Hepatocyte (in vitro differentiated cells): ENCODE data around the gene KLLN.

Experiments used
- EZH2phosphoT487 ChIP-seq: fragments of 200-600 bp; sonication (generic); IDR thresholded peaks from one replicate; pipeline ENCODE4 v1.6.1; 2018; ENCODE audit warnings: antibody characterized with exemption, mild to moderate bottlenecking, low read depth, moderate library complexity; ENCODE audit not compliant: unreplicated experiment, severe bottlenecking
- TF ChIP-seq, protein P1 (sequence below): fragments of 200-600 bp; sonication (generic); IDR thresholded peaks from 2 replicates; pipeline ENCODE4 v1.5.1; 2016; ENCODE audit warnings: antibody characterized with exemption, mild to moderate bottlenecking; ENCODE audit not compliant: poor library complexity

DNA sequence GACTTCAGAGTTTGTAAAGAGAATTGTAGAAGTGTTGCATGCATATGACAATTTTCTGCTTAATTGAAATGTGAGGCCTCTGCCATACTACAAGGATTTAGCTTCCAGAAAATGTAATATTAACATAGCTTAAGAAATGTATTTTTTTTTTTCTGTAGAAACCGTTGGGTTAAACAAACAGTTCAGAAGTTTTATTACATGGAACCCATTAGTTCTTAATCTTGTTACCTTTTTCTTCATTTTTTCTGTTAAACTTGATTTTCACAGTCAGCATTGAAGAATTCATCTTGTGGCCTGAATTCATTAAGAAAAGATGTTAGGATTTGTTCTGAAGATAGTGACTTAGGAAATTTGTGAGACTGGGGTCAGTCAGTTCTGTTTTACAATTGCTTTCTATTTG, 4.9 kb upstream of the KLLN start:
- TF ChIP-seq, protein P1, sequence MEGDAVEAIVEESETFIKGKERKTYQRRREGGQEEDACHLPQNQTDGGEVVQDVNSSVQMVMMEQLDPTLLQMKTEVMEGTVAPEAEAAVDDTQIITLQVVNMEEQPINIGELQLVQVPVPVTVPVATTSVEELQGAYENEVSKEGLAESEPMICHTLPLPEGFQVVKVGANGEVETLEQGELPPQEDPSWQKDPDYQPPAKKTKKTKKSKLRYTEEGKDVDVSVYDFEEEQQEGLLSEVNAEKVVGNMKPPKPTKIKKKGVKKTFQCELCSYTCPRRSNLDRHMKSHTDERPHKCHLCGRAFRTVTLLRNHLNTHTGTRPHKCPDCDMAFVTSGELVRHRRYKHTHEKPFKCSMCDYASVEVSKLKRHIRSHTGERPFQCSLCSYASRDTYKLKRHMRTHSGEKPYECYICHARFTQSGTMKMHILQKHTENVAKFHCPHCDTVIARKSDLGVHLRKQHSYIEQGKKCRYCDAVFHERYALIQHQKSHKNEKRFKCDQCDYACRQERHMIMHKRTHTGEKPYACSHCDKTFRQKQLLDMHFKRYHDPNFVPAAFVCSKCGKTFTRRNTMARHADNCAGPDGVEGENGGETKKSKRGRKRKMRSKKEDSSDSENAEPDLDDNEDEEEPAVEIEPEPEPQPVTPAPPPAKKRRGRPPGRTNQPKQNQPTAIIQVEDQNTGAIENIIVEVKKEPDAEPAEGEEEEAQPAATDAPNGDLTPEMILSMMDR = no peak
- TF ChIP-seq EZH2phosphoT487 = no peak
